HepG2 (cell line): Measurements from ENCODE around the gene RAB3D. TPM values are rescaled to one million over a fixed set of nuclear protein-coding genes. Genes with fewer than 3 reads are reported as not detected.

Experiments
- ARID4A ChIP-seq: sonication (generic); formaldehyde crosslinking; IDR thresholded peaks from 2 replicates; pipeline ENCODE4 v1.5.0; 2020; ENCODE audit warnings: mild to moderate bottlenecking, missing genetic modification reagents, borderline replicate concordance
- ATRX ChIP-seq: sonication (generic); formaldehyde crosslinking; IDR thresholded peaks from 2 replicates; pipeline ENCODE4 v1.4.0; 2020; ENCODE audit warnings: missing genetic modification reagents, borderline replicate concordance
- CSRNP1 ChIP-seq: sonication (generic); formaldehyde crosslinking; IDR thresholded peaks from 2 replicates; pipeline ENCODE4 v1.8.1; 2023; ENCODE audit warnings: mild to moderate bottlenecking, missing genetic modification reagents
- DNMT1 ChIP-seq: sonication (generic); formaldehyde crosslinking; IDR thresholded peaks from 2 replicates; pipeline ENCODE4 v1.5.1; 2020; ENCODE audit warnings: mild to moderate bottlenecking, missing genetic modification reagents
- ERF ChIP-seq: IDR thresholded peaks from 2 replicates; pipeline ENCODE4 v1.6.1; 2018; ENCODE audit warnings: missing biosample characterization, missing genetic modification reagents
- FOXM1 ChIP-seq: sonication (generic); formaldehyde crosslinking; IDR thresholded peaks from 2 replicates; pipeline ENCODE4 v1.5.0; 2020; ENCODE audit warnings: missing genetic modification reagents
- HNRNPLL ChIP-seq: fragments of 200-400 bp; formaldehyde crosslinking; IDR thresholded peaks from 2 replicates; pipeline ENCODE4 v1.6.1; 2017; ENCODE audit warnings: mild to moderate bottlenecking, low read depth, low read length; ENCODE audit not compliant: poor library complexity, severe bottlenecking
- NFE2L2 ChIP-seq: fragments of 150-350 bp; IDR thresholded peaks from 2 replicates; pipeline ENCODE4 v1.6.1; 2014; ENCODE audit warnings: low read length
- SAP130 ChIP-seq: IDR thresholded peaks from 2 replicates; pipeline ENCODE4 v1.6.1; 2016; ENCODE audit warnings: low read depth
- USF2 ChIP-seq, 2 experiments: sonication (generic) in 1 of 2; formaldehyde crosslinking in 1 of 2; IDR thresholded peaks; 2 replicates each; pipeline versions ENCODE4 v1.5.1 to v1.6.1; 2011 to 2020; ENCODE audit warnings: borderline replicate concordance in 1 of 2, low read depth in 1 of 2, low read length in 1 of 2, mild to moderate bottlenecking in 1 of 2, missing genetic modification reagents in 1 of 2, moderate library complexity in 1 of 2
- XRCC5 ChIP-seq: fragments of 200-400 bp; formaldehyde crosslinking; optimal IDR thresholded peaks from 2 replicates; pipeline ENCODE3; 2017; ENCODE audit warnings: mild to moderate bottlenecking, low read length
- ZNF18 ChIP-seq: sonication (generic); formaldehyde crosslinking; IDR thresholded peaks from 2 replicates; pipeline ENCODE4 v1.8.0; 2022; ENCODE audit warnings: mild to moderate bottlenecking, missing genetic modification reagents; ENCODE audit not compliant: insufficient replicate concordance
- ZNF432 ChIP-seq: sonication (generic); formaldehyde crosslinking; IDR thresholded peaks from 2 replicates; pipeline ENCODE4 v1.5.0; 2020; ENCODE audit warnings: missing genetic modification reagents, mild to moderate bottlenecking, borderline replicate concordance
- ZUFSP ChIP-seq: sonication (generic); formaldehyde crosslinking; IDR thresholded peaks from 2 replicates; pipeline ENCODE4 v1.9.0; 2021; ENCODE audit warnings: missing genetic modification reagents, mild to moderate bottlenecking, borderline replicate concordance
- polyA plus RNA-seq, 8 experiments: library from polyadenylated mRNA; depleted of rRNA in 3 of 8; stranded (reverse) in 7 of 8; unstranded in 1 of 8; fragments of >200 nt; fragmentation: Illumina TruSeq in 4 of 8; extraction: Trizol in 4 of 8; gene quantifications; 2 replicates each; pipeline versions ENCODE4 v1.2.1 to v1.2.3, GENCODE V29; 2011 to 2016; ENCODE audit warnings: low read depth in 4 of 8, missing spikeins in 1 of 8, mixed read lengths in 1 of 8; ENCODE audit not compliant: insufficient read depth in 1 of 8
- total RNA-seq, 5 experiments: library from RNA; depleted of rRNA; stranded (reverse); fragments of >200 nt; fragmentation: Illumina TruSeq; extraction: Trizol; gene quantifications; 2 replicates each; pipeline ENCODE4 v1.2.3, GENCODE V29; 2016; ENCODE audit warnings: low read depth in 1 of 5

Gene RAB3D
- total and polyA plus RNA-seq, 2 of the 13 experiments (the other 11 are each of a cell fraction or from before 2014, with no cell fraction given) = 2.0 to 16.1 TPM

- TF ChIP-seq DNMT1 (CRISPR knock-in tag) = no peak
- TF ChIP-seq FOXM1 (CRISPR knock-in tag) = no peak
- no peak for TF ChIP-seq HNRNPLL
- no peak for TF ChIP-seq ERF (CRISPR knock-in tag)
- no peak for TF ChIP-seq ZUFSP (CRISPR knock-in tag)
- no peak for TF ChIP-seq CSRNP1 (CRISPR knock-in tag)
- no peak for TF ChIP-seq SAP130 (CRISPR knock-in tag)
- no peak for TF ChIP-seq ZNF18 (CRISPR knock-in tag)
- no peak for TF ChIP-seq NFE2L2
- TF ChIP-seq ATRX = no peak
- TF ChIP-seq XRCC5 = no peak
- TF ChIP-seq USF2 (IDR thresholded peaks at IDR 0.05; ENCODE audit: low read depth, low read length) = no peak
- no peak for TF ChIP-seq USF2 (CRISPR knock-in tag; IDR thresholded peaks at IDR 0.05; ENCODE audit: borderline replicate concordance)
- no peak for TF ChIP-seq ZNF432 (CRISPR knock-in tag)
- TF ChIP-seq ARID4A = no peak
- TF ChIP-seq, all 625 proteins: peak for 0
These were observed 38.7 kb downstream of the RAB3D start (continued) for GRCh38 chr19:11300811-11301120.
